ENCODE results near the gene MAPK4.

GRCh38 chr18:50653402-50654093, 93.7 kb downstream of the MAPK4 start:
- no peak for TF ChIP-seq SP1 (IDR thresholded peaks at IDR 0.05)
- TF ChIP-seq FOXM1 (IDR thresholded peaks at IDR 0.05; ENCODE audit: borderline replicate concordance), result no peak
- no peak for TF ChIP-seq BHLHE40 (IDR thresholded peaks at IDR 0.05; ENCODE audit: borderline replicate concordance)
- TF ChIP-seq FOXK2 (IDR thresholded peaks at IDR 0.05), result no peak
- TF ChIP-seq ELF4 (IDR thresholded peaks at IDR 0.05), result no peak

Measured in HEK293T (cell line).